Ovary (tissue), 9 donors: Measurements from ENCODE around the gene LPIN3. TPM values are rescaled to one million over a fixed set of nuclear protein-coding genes. Genes with fewer than 3 reads are reported as not detected.

ENCODE experiments used
- DNase-seq, 5 donors: peaks; one replicate each; pipeline ENCODE4 v3.0.0-alpha.2; 2019 to 2020
- H3K27ac ChIP-seq, 2 donors: fragments of 200-600 bp; one replicate each; pipeline versions ENCODE4 v1.5.1 to v1.8.0; 2019 to 2022
- H3K27me3 ChIP-seq: fragments of 200-600 bp; one replicate; pipeline ENCODE4 v1.8.0; 2022
- H3K36me3 ChIP-seq: fragments of 200-600 bp; sonication (generic); one replicate; pipeline ENCODE4 v1.5.1; 2019
- H3K4me1 ChIP-seq: one replicate; pipeline ENCODE4 v1.8.1; 2013; ENCODE audit warnings: mild to moderate bottlenecking, moderate library complexity; ENCODE audit not compliant: insufficient read depth
- H3K4me3 ChIP-seq: fragments of 200-600 bp; sonication (generic); one replicate; pipeline ENCODE4 v1.5.1; 2017
- H3K9me3 ChIP-seq, 2 donors: fragments of 200-600 bp in 1 of 2; sonication (generic) in 1 of 2; one replicate each; pipeline versions ENCODE4 v1.5.1 to v1.8.1; 2013 to 2019; ENCODE audit warnings: mild to moderate bottlenecking in 1 of 2, moderate library complexity in 1 of 2
- CTCF ChIP-seq, 3 donors: fragments of 450-650 bp in 2 of 3; fragments of 200-600 bp in 1 of 3; IDR thresholded peaks; one replicate each; pipeline versions ENCODE4 v1.5.1 to v1.8.0; 2016 to 2022; ENCODE audit warnings: antibody characterized with exemption in 3 of 3, mild to moderate bottlenecking in 1 of 3
- EP300 ChIP-seq: sonication (generic); formaldehyde crosslinking; IDR thresholded peaks from one replicate; pipeline ENCODE4 v1.6.1; 2017; ENCODE audit warnings: antibody characterized with exemption
- POLR2A ChIP-seq: fragments of 450-650 bp; IDR thresholded peaks from one replicate; pipeline ENCODE4 v1.6.1; 2017; ENCODE audit warnings: antibody characterized with exemption, mild to moderate bottlenecking, moderate library complexity
- WGBS, 3 donors: extraction: QIAGEN DNeasy Blood & Tissue Kit in 1 of 3; methylation state at CpG; one replicate each; pipeline versions ENCODE4 v1.1.5 to v1.1.7; 2013 to 2017; 5-methylcytosine and 5-hydroxymethylcytosine counted together
- intact Hi-C, 4 donors: fragments of 100-400 bp; cut with DNase I; formaldehyde crosslinking; loops; one replicate each; pipeline versions ENCODE4 v1.11.0 to v1.15.1; 2022 to 2023
- polyA plus RNA-seq, 2 donors: library from polyadenylated mRNA; stranded (reverse); fragments of 200-250 nt in 1 of 2; fragments of 350-450 nt in 1 of 2; fragmentation: Illumina TruSeq in 1 of 2; extraction: RNeasy Lipid Tissue Mini Kit (QIAGEN cat#74804) in 1 of 2; gene quantifications; one replicate each; pipeline ENCODE4 v1.2.3, GENCODE V29; 2013 to 2014
- total RNA-seq, 7 donors: library from RNA; depleted of rRNA in 2 of 7; stranded (reverse); fragments of >200 nt in 2 of 7; fragmentation: NEBNext Ultra II Directional in 3 of 7; extraction: Animal tissue kit (Norgen Biotek cat#: 25700) in 3 of 7; gene quantifications; one replicate each; pipeline versions ENCODE4 v1.1.0 to v1.2.4, GENCODE V29; 2016 to 2023
- donor health status: DM: no; HTN: no; CAD: no; lungs with moderate emphysema.
- donor health status: DM: no; HTN: no; CAD: no.
- donor health status: Bipolar disorder and iron deficiency.
- donor health status: DM: yes; HTN: yes; CAD: no.
- donor health status: DM: no; HTN: no; CAD: no.
- donor health status: DM: yes; HTN: yes; CAD: no.

Gene LPIN3
- total and polyA plus RNA-seq, 9 donors: 5.1 to 21.6 (median 12.5) TPM

GRCh38 chr20:41348430-41349172, 8.0 kb downstream of the LPIN3 start:
- Histone ChIP-seq H3K9me3 (no peaks in the 10 kb centered on the region), H3K27ac (no peak overlapping the region), H3K27me3 (no peaks in the 10 kb centered on the region), H3K36me3 (no peaks in the 10 kb centered on the region), H3K4me1 (no peaks in the 10 kb centered on the region), H3K4me3 (no peak overlapping the region)
- intact Hi-C loops: loop anchor here in 3 of 4 donors (5.0 to 10.0 kb wide), 3 partner anchors 59 to 474 kb away; no protein-coding TSS in a partner anchor
- TF ChIP-seq CTCF (IDR thresholded peaks at IDR 0.05) (no peak), POLR2A (no peak), EP300 (no peak)
- WGBS, 3 donors: 91 to 97% (median 94%) methylated on average over 13 of the region's 13 CpGs
- no peak for DNase-seq

GRCh38 chr20:41349266-41349665, 8.6 kb downstream of the LPIN3 start:
- H3K9me3 ChIP-seq: no peaks in the 10 kb centered on the region
- H3K27me3 ChIP-seq: no peaks in the 10 kb centered on the region
- no peak overlapping the region for H3K27ac ChIP-seq
- DNase-seq: no peak
- 86 to 95% (median 92%) methylated on average over 2 of the region's 2 CpGs for WGBS, 3 donors
- no peaks in the 10 kb centered on the region for H3K4me1 ChIP-seq
- no peak overlapping the region for H3K4me3 ChIP-seq
- H3K36me3 ChIP-seq: no peaks in the 10 kb centered on the region
- intact Hi-C loops: loop anchor here in 3 of 4 donors (5.0 to 10.0 kb wide), 3 partner anchors 58 to 474 kb away; no protein-coding TSS in a partner anchor
- TF ChIP-seq EP300 (no peak), CTCF (IDR thresholded peaks at IDR 0.05) (no peak), POLR2A (no peak)

- 90 to 100% (median 94%) methylated on average over 5 to 7 of the region's 7 CpGs for WGBS, 3 donors
- Histone ChIP-seq H3K27me3 (no peaks in the 10 kb centered on the region), H3K27ac (no peak overlapping the region), H3K4me3 (no peak overlapping the region), H3K36me3 (no peaks in the 10 kb centered on the region), H3K9me3 (no peaks in the 10 kb centered on the region), H3K4me1 (no peaks in the 10 kb centered on the region)
- intact Hi-C loops: loop anchor here in 3 of 4 donors (5.0 to 10.0 kb wide), 4 partner anchors 57 to 475 kb away; no protein-coding TSS in a partner anchor
- TF ChIP-seq EP300 (no peak), CTCF (IDR thresholded peaks at IDR 0.05) (no peak), POLR2A (no peak)
- no peak for DNase-seq
These were observed 9.3 kb downstream of the LPIN3 start for GRCh38 chr20:41349943-41350342.

DNA sequence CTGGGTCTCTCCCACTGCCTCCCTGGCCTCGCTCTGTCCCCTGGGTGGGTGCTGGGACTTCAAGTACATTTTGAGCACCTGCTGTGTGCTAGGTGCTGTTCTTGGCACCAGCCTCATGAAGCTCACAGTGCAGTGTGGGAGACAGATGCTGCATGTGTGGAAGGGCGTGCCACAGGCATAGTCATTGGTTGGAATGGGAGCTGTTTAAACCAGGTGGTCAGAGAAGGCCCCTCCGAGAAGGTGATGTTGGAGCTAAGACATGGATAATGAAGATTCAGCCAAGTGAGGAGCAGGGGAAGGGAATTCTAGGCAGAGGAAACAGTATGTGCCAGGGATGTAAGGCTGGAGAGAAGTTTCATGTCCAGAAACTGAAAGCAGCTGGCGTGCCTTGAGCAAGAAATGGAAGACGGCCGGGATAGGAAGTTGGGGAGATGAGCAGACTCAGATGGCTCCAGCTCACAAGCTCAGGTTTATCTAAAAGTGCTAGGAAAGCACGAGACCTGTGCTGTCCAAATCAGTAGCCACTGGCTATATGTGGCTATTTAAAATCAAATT, 9.9 kb downstream of the LPIN3 start:
- Histone ChIP-seq H3K27ac (no peak overlapping the region), H3K27me3 (no peaks in the 10 kb centered on the region), H3K36me3 (no peaks in the 10 kb centered on the region), H3K9me3 (no peaks in the 10 kb centered on the region), H3K4me3 (no peak overlapping the region), H3K4me1 (no peaks in the 10 kb centered on the region)
- TF ChIP-seq POLR2A: no peak
- no peak for TF ChIP-seq CTCF (IDR thresholded peaks at IDR 0.05)
- no peak for TF ChIP-seq EP300
- intact Hi-C loops: loop anchor here in 1 of 4 donors (10.0 kb wide), 1 partner anchor 344 kb away; no protein-coding TSS in a partner anchor
- no peak for DNase-seq
- WGBS, 3 donors: 58 to 77% (median 63%) methylated on average over 7 of the region's 7 CpGs
